Lower leg skin (tissue), 4 donors: ENCODE measurements around the gene NCS1. TPM values are rescaled to one million over a fixed set of nuclear protein-coding genes. Genes with fewer than 3 reads are reported as not detected.

ENCODE experiments used
- DNase-seq, 2 donors: peaks; one replicate each; pipeline ENCODE4 v3.0.0-alpha.2; 2019; ENCODE audit warnings: low spot score in 2 of 2
- H3K4me3 ChIP-seq: fragments of 200-600 bp; sonication (generic); 2 replicates; pipeline ENCODE4 v1.5.1; 2017; ENCODE audit warnings: mild to moderate bottlenecking, low read depth; ENCODE audit not compliant: poor library complexity, severe bottlenecking
- CTCF ChIP-seq, 3 donors: fragments of 450-650 bp; IDR thresholded peaks; one replicate each; pipeline ENCODE4 v1.5.1; 2016; ENCODE audit warnings: antibody characterized with exemption in 3 of 3, mild to moderate bottlenecking in 3 of 3, moderate library complexity in 2 of 3
- POLR2A ChIP-seq, 2 donors: fragments of 450-650 bp; IDR thresholded peaks; one replicate each; pipeline ENCODE4 v1.6.1; 2016 to 2017; ENCODE audit warnings: antibody characterized with exemption in 2 of 2, mild to moderate bottlenecking in 1 of 2, moderate library complexity in 1 of 2
- WGBS, 2 donors: methylation state at CpG; one replicate each; pipeline ENCODE4 v1.1.5; 2018; 5-methylcytosine and 5-hydroxymethylcytosine counted together
- intact Hi-C: fragments of 100-400 bp; cut with DNase I; formaldehyde crosslinking; loops from one replicate; pipeline ENCODE4 v1.15.0; 2023; ENCODE audit warnings: low total_unique reads
- total RNA-seq, 4 donors: library from RNA; depleted of rRNA; stranded (reverse); fragments of >200 nt; gene quantifications; one replicate each; pipeline ENCODE4 v1.1.0, GENCODE V29; 2016

The NCS1 gene
- 10 to 100 TPM; 14.4 to 25.2 (median 20.7) TPM for total RNA-seq

- TF ChIP-seq POLR2A (IDR thresholded peaks at IDR 0.05) = no peak
- no peak for TF ChIP-seq CTCF (IDR thresholded peaks at IDR 0.05)
- H3K4me3 ChIP-seq = peak within 1 kb of the TSS; percentile 72
- intact Hi-C loops = no loop called here
- WGBS, 2 donors = 0 to 1% methylated on average over 16 to 37 of the region's 101 CpGs
- peak; percentile 50 to 94 for DNase-seq
Observed at GRCh38 chr9:130172161-130172857, at the start of gene NCS1. NCS1 (plus strand) TSS chr9:130172404; CDS start chr9:130172664, 260 bp downstream.

GRCh38 chr9:130122456-130122855 is 49.7 kb upstream of the NCS1 start:
- H3K4me3 ChIP-seq = no peak overlapping the region
- DNase-seq = no peak
- WGBS, 2 donors = 73 to 88% methylated on average over 7 of the region's 7 CpGs
- intact Hi-C loops = no loop called here
- no peak for TF ChIP-seq POLR2A (IDR thresholded peaks at IDR 0.05)
- TF ChIP-seq CTCF (IDR thresholded peaks at IDR 0.05) = no peak

- TF ChIP-seq POLR2A (IDR thresholded peaks at IDR 0.05) (no peak), CTCF (IDR thresholded peaks at IDR 0.05) (no peak)
- 72 to 73% methylated on average over 7 of the region's 7 CpGs for WGBS, 2 donors
- no peak overlapping the region for H3K4me3 ChIP-seq
- no peak for DNase-seq
- intact Hi-C loops = no loop called here
Observed at GRCh38 chr9:130124085-130124860, 47.9 kb upstream of the NCS1 start.

DNA sequence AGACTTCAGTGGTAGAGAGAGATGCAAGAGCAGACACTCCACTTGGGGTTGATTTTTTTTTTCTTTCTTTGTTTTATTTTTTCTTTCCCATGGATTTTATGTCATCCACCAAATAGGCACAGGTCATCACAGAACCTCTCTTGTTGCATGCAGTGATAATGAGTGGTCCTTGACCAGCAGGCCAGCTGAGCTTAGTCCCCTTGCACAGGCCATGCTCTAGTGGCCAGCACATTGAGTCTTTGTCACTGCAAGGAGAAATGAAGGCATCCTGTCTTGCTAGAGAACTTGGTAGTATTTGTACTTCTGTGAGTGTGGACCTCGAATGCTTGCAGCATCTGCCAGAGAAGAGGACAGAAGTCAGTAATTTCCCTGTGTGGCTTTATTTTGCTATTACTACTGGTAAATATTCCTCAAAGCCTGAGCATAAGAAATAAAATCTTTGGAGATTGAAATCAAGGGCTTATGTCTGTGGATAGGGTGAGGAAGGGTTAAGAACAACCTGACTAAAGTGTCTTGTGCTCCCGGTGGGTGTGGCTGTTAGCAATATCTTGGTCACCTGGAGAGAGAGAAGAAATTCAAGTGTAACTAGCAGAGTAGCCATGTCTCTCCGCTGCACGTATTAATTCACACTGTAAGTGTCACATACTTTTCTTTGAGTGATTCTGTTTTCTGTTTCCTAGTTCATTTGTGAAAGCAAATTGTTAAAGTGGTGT is 45.3 kb upstream of the NCS1 start:
- 41 to 60% methylated on average over 4 of the region's 4 CpGs for WGBS, 2 donors
- H3K4me3 ChIP-seq = no peak overlapping the region
- TF ChIP-seq POLR2A (IDR thresholded peaks at IDR 0.05) (no peak), CTCF (IDR thresholded peaks at IDR 0.05) (no peak)
- no peak for DNase-seq
- intact Hi-C loops = no loop called here

DNA sequence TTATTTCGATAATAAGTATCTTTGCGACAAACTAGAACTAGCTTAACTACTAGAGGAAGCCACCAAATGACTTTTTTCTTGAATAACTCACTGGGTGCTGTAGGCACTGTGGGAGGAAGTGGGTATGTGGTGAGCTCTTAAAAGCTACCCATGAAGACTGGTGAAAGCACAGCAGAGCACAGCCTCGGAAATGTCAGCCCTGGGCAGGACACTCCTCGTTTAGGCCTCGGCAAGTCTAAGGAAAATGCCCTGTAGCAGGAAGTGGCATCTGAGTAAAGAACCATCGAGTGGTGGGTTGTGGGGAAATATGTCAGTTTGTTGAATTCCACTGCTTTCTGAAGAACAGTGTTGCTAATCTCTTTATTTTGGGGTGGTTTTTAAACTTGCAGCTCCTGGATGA is 44.0 kb upstream of the NCS1 start:
- H3K4me3 ChIP-seq = no peak overlapping the region
- DNase-seq = no peak
- no peak for TF ChIP-seq CTCF (IDR thresholded peaks at IDR 0.05)
- TF ChIP-seq POLR2A (IDR thresholded peaks at IDR 0.05) = no peak
- intact Hi-C loops = no loop called here
- WGBS, 2 donors = 61% methylated on average over 6 of the region's 6 CpGs
